Fibroblast of gingiva (primary cell): ENCODE data around the gene CAV1.
"Not testable (repeated sequence)": the region's sequence is repeated elsewhere in the genome, so short reads cannot be mapped to it uniquely, and the experiment has no call there.

Experiments
- DNase-seq: peaks from one replicate; pipeline ENCODE4 v3.0.0-alpha.2; 2011; ENCODE audit warnings: low read depth

The CAV1 gene, protein sequence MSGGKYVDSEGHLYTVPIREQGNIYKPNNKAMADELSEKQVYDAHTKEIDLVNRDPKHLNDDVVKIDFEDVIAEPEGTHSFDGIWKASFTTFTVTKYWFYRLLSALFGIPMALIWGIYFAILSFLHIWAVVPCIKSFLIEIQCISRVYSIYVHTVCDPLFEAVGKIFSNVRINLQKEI

DNA sequence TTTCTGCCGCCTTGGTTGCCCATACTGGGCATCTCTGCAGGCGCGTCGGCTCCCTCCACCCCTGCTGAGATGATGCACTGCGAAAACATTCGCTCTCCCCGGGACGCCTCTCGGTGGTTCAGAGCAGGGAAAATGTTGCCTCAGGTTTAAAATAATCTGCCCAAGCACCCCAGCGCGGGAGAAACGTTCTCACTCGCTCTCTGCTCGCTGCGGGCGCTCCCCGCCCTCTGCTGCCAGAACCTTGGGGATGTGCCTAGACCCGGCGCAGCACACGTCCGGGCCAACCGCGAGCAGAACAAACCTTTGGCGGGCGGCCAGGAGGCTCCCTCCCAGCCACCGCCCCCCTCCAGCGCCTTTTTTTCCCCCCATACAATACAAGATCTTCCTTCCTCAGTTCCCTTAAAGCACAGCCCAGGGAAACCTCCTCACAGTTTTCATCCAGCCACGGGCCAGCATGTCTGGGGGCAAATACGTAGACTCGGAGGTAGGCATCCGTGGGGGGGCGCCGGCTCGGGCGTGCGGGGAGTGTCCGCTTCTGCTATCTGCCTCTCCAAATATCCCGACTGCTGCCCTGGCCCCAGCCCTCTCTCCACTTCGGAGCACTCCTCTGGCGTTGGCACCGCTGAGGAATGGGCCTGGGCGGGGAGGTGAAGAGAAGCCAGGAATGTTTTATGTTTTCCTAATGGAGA lies at the start of gene CAV1:
Gene CAV1 (plus strand): TSS at position 428 of the 689 bp plus-strand sequence. CDS start 27 bp downstream, at position 455.
- peak; percentile 98 for DNase-seq

DNA sequence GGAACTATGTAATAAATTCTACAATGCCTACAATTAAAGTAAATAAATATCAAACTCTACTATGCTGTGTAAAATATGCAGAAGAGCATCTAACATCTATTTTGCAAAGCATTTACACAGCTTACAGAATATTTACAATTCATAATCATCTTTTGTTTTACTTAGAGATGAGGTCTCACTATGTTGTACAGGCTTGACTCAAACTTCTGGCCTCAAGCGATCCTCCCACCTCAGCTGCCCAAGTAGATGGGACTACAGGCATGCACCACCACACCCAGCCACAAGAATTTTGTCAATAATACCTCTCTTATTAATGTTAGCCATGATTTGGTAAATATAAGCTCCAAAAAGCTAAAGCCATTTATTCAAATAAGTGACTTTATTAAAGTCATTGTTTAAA lies 47.2 kb upstream of the CAV1 start:
- DNase-seq: no peak

DNA sequence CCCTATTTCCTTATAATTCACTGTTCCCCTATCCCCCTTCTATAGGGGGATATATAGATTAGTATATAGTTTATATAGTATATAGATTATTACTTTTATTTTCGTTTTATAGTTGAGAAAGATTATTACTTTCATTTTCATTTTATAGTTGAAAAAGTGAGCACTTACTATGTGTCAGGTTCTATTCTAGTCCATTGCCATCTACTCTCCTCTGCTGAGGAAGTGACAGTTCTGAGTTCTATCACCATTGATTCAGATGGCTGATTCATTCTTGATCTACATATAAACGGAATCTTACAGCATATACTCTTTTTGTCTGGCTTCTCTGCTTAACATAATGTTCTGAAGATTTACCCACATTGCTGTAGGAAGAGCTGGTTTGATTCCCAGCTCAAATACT lies 46.0 kb upstream of the CAV1 start:
- DNase-seq: no peak

DNA sequence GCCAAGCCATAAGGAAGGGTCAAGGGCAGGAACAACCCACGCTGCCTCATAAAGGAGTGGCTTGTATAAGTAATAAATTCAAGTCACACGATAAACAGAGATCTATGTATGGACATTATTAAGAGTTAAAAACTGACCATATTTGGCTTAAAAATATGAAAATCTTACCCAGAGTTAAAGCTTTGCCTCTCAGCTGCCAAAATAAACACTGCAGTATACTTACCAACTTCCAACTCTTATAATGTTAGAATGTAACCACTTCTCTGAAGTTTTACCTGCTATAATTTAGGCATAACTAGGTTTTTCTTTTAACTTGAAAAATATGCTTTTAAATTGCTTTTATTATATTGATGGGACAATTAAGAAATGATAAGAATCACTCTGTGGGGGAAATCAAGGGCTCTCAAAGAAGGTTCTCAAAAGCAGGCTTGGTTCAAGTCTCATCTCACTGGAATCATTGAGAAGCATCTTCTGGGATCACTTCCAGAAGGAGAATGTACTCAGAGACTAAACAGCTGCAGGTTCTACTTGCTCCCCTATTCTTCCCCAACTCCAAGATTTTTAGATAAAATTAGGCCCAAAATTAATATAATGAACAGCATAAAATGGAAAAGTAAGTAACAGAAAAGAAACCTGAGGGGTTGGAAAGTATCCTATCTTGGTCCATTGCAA lies 41.4 kb upstream of the CAV1 start:
- no peak for DNase-seq

DNA sequence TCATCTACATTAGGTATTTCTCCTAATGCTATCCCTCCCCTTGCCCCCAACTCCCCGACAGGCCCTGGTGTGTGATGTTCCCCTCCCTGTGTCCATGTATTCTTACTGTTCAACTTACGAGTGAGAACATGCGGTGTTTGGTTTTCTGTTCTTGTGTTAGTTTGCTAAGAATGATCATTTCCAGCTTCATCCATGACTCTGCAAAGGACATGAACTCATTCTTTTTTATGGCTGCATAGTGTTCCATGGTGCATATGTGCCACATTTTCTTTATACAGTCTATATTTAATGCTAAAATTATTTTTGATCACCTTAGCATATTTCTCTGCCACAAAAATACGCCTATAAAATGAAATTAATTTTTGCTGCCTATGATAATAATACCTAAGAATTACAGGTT lies 40.4 kb upstream of the CAV1 start:
- DNase-seq: not testable (repeated sequence)

- DNase-seq: no peak
These were observed 36.8 kb upstream of the CAV1 start for GRCh38 chr7:116487907-116488521.

- DNase-seq: no peak
These were observed 34.5 kb upstream of the CAV1 start for GRCh38 chr7:116490351-116490750.

DNA sequence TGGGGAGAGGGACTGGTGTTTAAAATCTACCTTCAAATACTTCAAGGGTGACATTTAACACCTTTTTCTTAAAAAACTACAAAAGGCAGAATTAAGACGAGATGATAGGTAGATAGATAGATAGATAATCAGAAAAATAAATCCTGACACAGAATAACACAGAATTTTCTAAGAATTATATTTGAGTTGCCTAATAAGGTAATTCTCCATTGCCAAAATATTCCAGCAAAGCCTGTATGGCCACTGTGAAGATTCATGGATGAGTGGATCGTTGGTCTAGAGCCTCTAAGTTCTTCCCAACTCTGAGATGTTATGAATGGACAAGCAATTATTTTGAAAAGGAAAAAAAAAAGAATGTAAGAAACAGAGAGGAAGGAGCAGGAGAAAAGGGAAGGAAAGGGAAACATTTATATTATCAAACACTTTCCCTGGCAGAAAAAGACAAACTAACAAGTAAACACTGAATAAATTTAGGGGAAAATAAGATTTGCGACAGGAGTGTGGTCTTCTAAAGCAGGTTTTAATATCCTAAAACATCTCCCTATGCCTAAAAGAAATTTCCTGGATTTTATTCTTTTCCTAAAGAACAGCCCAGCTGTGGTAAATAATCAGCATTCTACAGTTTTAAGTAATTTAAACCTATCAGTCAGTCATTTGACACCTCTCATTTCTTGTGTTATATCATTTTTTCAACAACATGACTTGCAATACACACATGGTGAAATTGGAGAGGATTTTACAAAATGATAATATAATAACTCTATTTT lies 32.8 kb upstream of the CAV1 start:
- DNase-seq: no peak

DNA sequence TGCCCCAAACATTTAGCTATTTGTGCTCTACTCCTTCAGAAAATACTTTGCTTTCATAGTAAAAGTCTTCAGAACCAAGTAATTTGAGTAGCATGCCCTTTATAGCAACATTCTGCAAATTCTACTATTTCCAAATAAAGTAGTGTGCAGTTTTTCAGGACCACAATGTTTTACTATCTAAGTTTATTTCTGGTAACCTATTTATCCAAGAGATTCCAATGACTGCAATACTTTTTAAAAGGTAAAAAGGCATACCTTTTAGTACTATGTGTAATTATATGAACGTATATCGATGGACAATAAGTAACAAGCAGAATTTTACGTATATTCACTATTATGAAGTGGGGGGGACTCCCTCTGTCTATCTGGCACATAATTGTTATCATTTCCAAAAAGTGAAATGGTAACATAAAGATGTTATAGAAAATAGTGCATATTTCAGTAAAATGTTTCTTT lies 32.2 kb upstream of the CAV1 start:
- DNase-seq: peak; percentile 47

- no peak for DNase-seq
These were observed 31.4 kb upstream of the CAV1 start for GRCh38 chr7:116493449-116493848.

DNA sequence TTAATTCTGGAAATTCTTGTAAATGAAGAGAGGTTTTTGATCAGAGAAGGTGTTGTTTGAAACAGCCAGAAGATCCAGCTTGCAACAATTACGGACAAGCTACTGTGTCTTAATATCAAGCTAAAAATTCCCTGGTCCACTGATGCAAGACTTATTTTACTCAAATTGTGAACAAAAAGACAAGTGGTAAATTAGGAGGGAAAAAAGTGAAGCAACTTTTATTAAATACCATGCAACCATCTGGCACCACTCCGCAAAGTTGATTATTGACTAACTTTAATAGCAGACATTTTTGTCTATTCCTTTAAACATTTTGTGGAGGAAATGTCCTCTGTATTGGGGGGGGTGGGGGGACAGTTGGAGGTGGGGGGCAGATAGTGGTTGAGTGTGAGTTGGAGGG lies 30.4 kb upstream of the CAV1 start:
- DNase-seq: peak; percentile 48

- DNase-seq: peak; percentile 84
These were observed 29.1 kb upstream of the CAV1 start for GRCh38 chr7:116495736-116496135.

DNA sequence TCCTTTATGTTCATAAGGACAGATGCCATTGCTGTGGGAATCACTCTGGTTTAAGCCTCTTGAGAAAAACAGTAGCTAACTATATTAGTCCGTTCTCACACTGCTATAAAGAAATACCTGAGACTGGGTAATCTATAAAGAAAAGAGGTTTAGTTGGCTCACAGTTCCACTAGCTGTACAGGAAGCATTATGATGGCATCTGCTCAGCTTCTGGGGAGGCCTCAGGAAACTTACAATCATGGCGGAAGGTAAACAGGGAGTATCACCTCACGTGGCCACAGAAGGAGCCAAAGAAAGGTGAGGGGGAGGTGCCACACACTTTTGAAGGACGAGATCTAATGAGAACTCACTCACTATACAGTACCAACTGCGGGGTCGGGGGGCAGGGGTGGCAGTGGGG lies 28.2 kb upstream of the CAV1 start:
- DNase-seq: no peak

- DNase-seq: no peak
These were observed 27.1 kb upstream of the CAV1 start for GRCh38 chr7:116497708-116498107.

DNA sequence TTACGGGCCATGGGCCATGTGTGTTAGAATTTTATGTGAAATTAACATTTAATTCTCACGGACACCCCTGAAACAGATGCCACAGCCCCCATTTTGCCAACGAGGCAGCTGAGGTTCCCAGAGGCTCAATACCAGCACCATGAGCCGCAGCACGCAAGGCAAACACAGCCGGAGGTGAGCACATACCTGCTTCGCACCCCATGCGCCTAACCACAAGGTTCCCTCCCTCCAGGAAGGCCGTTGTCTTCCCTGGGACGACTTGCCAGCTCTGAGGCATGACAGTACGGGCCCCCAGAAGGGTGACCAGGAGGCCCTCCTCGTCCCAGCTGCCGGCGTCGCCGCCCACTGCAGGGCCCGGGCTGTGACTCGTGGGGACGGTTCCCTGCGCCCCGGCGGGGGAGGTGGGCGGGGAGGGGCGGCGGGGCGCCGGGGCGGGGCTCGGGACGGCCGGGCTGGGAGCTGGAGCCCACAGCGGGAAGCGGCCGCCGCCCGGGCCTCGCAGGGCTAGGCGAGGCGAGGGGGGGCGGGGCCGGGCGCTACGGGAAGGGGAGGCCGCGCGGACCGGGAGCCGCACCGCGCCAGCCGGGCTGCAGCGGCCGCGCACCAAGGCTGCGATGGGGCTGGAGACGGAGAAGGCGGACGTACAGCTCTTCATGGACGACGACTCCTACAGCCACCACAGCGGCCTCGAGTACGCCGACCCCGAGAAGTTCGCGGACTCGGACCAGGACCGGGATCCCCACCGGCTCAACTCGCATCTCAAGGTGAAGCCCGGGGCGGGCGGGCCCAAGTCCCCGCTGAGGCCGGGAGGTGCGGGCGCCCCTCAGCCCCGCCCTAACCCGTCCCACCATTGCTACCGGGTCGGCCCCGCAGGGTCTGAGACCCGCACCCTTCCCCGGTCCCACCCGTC lies 25.4 kb upstream of the CAV1 start, which contains the start of gene CAV2:
Gene CAV2 (plus strand): TSS at position 571 of the 910 bp plus-strand sequence. CDS start 44 bp downstream, at position 615.
- DNase-seq: peak; percentile 61

DNA sequence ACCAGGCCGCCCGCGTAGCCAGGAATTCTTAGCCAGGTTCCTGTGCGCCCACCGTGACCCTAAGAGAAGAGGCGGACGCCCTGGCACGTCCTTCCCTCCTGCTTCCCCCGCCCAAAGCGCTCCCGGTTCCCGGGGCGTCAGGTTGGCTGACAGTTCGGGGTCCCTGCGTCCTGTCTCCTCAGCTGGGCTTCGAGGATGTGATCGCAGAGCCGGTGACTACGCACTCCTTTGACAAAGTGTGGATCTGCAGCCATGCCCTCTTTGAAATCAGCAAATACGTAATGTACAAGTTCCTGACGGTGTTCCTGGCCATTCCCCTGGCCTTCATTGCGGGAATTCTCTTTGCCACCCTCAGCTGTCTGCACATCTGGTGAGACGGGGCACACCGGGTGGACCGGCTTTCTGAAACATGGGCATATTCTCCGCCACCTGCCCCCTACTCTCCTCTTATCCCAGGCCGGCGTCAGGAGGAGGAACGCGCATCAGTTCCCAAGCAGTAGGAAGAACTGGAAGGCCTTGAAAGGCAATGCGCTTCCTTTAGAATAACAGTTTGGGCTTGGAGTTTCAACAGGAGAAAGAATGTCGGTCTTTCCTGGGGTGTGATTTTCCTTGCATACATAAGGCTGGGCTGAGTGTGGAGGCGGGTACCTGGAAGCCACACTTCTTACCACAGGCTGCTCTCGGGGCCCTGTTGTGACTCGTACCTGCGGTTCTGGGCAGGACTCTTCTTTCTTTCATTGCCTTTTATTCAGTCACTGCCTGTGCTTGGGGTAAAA lies 24.6 kb upstream of the CAV1 start:
- peak; percentile 40 for DNase-seq

DNA sequence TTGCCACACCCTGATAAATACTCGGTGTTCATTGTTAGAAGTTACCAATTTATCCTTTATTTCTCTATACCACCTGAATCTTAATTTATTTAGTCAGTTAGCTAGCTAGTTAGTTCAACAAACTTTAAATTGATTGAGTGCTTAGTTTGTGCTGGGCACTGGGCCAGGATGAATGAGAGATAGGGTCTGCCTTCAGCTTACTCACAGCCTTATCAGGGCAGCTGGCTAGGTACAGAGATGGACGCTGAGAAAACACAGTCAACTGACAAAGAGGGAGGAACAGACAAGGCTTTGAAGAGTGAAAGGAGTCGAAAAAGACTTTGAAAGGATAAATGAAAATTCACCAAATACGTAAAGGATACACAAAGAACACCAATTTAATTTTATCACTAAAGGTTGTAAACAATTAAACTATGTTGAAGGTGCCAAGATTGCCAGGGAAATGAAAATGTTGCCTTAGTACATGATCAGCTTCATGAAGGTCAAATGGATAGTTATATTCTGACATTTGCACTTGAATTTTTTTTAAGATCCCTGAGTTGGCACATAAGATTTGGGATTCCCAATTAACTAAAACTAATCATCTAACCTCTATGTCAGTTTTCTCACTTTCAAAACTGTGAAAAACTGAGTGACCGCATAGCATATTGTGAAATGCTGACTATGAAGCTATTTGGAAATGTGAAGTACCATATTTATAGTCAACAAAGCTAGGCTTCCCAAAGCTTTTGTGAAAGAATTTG lies 23.2 kb upstream of the CAV1 start:
- DNase-seq: no peak

GRCh38 chr7:116502201-116503096 lies 22.4 kb upstream of the CAV1 start:
- DNase-seq: no peak
